Testis (tissue), 3 donors: ENCODE results near the gene DLG2. TPM values are rescaled to one million over a fixed set of nuclear protein-coding genes. Genes with fewer than 3 reads are reported as not detected.
"Not testable (repeated sequence)": the region's sequence is repeated elsewhere in the genome, so short reads cannot be mapped to it uniquely, and the experiment has no call there.

Experiments used
- DNase-seq: peaks from one replicate; pipeline ENCODE4 v3.0.0-alpha.2; 2019
- H3K27ac ChIP-seq, 2 donors: fragments of 200-600 bp; sonication (generic); one replicate each; pipeline ENCODE4 v1.5.1; 2019
- H3K27me3 ChIP-seq: fragments of 200-600 bp; sonication (generic); one replicate; pipeline ENCODE4 v1.5.1; 2019
- H3K36me3 ChIP-seq: fragments of 200-600 bp; sonication (generic); one replicate; pipeline ENCODE4 v1.5.1; 2017; ENCODE audit warnings: low read depth; ENCODE audit errors: missing control alignments
- H3K4me1 ChIP-seq: fragments of 200-600 bp; sonication (generic); one replicate; pipeline ENCODE4 v1.5.1; 2019
- H3K4me3 ChIP-seq, 2 donors: fragments of 200-600 bp; sonication (generic); one replicate each; pipeline ENCODE4 v1.5.1; 2017 to 2019
- H3K9me3 ChIP-seq: fragments of 200-600 bp; sonication (generic); one replicate; pipeline ENCODE4 v1.5.1; 2017
- CTCF ChIP-seq, 3 experiments: fragments of 450-650 bp in 2 of 3; fragments of 200-600 bp in 1 of 3; sonication (generic) in 1 of 3; IDR thresholded peaks; one replicate each; pipeline ENCODE4 v1.5.1; 2016 to 2019; ENCODE audit warnings: antibody characterized with exemption in 3 of 3, mild to moderate bottlenecking in 2 of 3, moderate library complexity in 1 of 3
- POLR2A ChIP-seq: fragments of 450-650 bp; IDR thresholded peaks from one replicate; pipeline ENCODE4 v1.6.1; 2017; ENCODE audit warnings: antibody characterized with exemption, mild to moderate bottlenecking, moderate library complexity
- WGBS, 2 donors: methylation state at CpG; one replicate each; pipeline ENCODE4 v1.1.5; 2018; 5-methylcytosine and 5-hydroxymethylcytosine counted together
- intact Hi-C: fragments of 100-400 bp; cut with DNase I; formaldehyde crosslinking; loops from one replicate; pipeline ENCODE4 v1.15.1; 2023; ENCODE audit warnings: low total_unique reads
- polyA plus RNA-seq: library from polyadenylated mRNA; stranded (reverse); fragments of 350-450 nt; fragmentation: Illumina TruSeq; extraction: RNeasy Lipid Tissue Mini Kit (QIAGEN cat#74804); gene quantifications from one replicate; pipeline ENCODE4 v1.2.3, GENCODE V29; 2014; ENCODE audit warnings: low read depth, low replicate concordance; ENCODE audit not compliant: insufficient read depth
- total RNA-seq, 2 donors: library from RNA; depleted of rRNA; stranded (reverse); fragments of >200 nt; gene quantifications; one replicate each; pipeline ENCODE4 v1.2.3, GENCODE V29; 2016

DLG2 gene
- total and polyA plus RNA-seq, 3 donors from 2014 or later, result 13.8 to 23.0 (median 14.1) TPM

- H3K27ac ChIP-seq, result no peak overlapping the region
- no peak overlapping the region for H3K4me3 ChIP-seq
- no peaks in the 10 kb centered on the region for H3K9me3 ChIP-seq
- H3K4me1 ChIP-seq, result no peaks in the 10 kb centered on the region
- H3K36me3 ChIP-seq, result no peaks in the 10 kb centered on the region
- H3K27me3 ChIP-seq, result no peaks in the 10 kb centered on the region
- intact Hi-C loops, result no loop called here
- no peak for DNase-seq
- 92% methylated on average over 3 of the region's 3 CpGs for WGBS, 2 donors
- no peak for TF ChIP-seq CTCF (IDR thresholded peaks at IDR 0.05)
- TF ChIP-seq POLR2A, result no peak
Measured at GRCh38 chr11:85620256-85620655, 6.9 kb downstream of the DLG2 start.

GRCh38 chr11:85619499-85619898 lies 7.6 kb downstream of the DLG2 start:
- Histone ChIP-seq H3K36me3 (no peaks in the 10 kb centered on the region), H3K4me1 (no peaks in the 10 kb centered on the region), H3K27ac (no peak overlapping the region), H3K9me3 (no peaks in the 10 kb centered on the region), H3K27me3 (no peaks in the 10 kb centered on the region), H3K4me3 (no peak overlapping the region)
- TF ChIP-seq CTCF (IDR thresholded peaks at IDR 0.05), result no peak
- intact Hi-C loops, result no loop called here
- no peak for DNase-seq
- 91% methylated on average over 6 of the region's 6 CpGs for WGBS, 2 donors

GRCh38 chr11:85611643-85612042 lies 15.5 kb downstream of the DLG2 start:
- intact Hi-C loops, H3K27ac ChIP-seq: not testable (repeated sequence)
- WGBS, 2 donors, result 88 to 95% methylated on average over 2 of the region's 2 CpGs

GRCh38 chr11:85609286-85609685 lies 17.9 kb downstream of the DLG2 start:
- 73 to 74% methylated on average over 2 of the region's 2 CpGs for WGBS, 2 donors
- H3K36me3 ChIP-seq, H3K4me1 ChIP-seq, H3K9me3 ChIP-seq, intact Hi-C loops, H3K4me3 ChIP-seq, H3K27me3 ChIP-seq, DNase-seq, H3K27ac ChIP-seq: not testable (repeated sequence)

More at GRCh38 chr11:85611643-85612042, 15.5 kb downstream of the DLG2 start:
- H3K4me3 ChIP-seq, DNase-seq, H3K27me3 ChIP-seq, H3K4me1 ChIP-seq, H3K9me3 ChIP-seq, H3K36me3 ChIP-seq: not testable (repeated sequence)

- DNase-seq, H3K27me3 ChIP-seq, intact Hi-C loops, H3K4me3 ChIP-seq, H3K9me3 ChIP-seq, H3K4me1 ChIP-seq, H3K27ac ChIP-seq, H3K36me3 ChIP-seq: not testable (repeated sequence)
Measured at GRCh38 chr11:85608621-85609020, 18.5 kb downstream of the DLG2 start.

GRCh38 chr11:85606237-85606636 lies 20.9 kb downstream of the DLG2 start:
- H3K27ac ChIP-seq, H3K27me3 ChIP-seq, DNase-seq, intact Hi-C loops, H3K9me3 ChIP-seq, H3K4me1 ChIP-seq, H3K4me3 ChIP-seq, H3K36me3 ChIP-seq: not testable (repeated sequence)
- WGBS, 2 donors, result 88 to 95% methylated on average over 3 of the region's 3 CpGs

GRCh38 chr11:85603220-85603619 lies 23.9 kb downstream of the DLG2 start:
- no peaks in the 10 kb centered on the region for H3K9me3 ChIP-seq
- intact Hi-C loops, result no loop called here
- WGBS, 2 donors, result 82 to 89% methylated on average over 4 of the region's 4 CpGs
- DNase-seq, result no peak
- no peaks in the 10 kb centered on the region for H3K27me3 ChIP-seq
- H3K4me1 ChIP-seq, result no peaks in the 10 kb centered on the region
- H3K36me3 ChIP-seq, result no peaks in the 10 kb centered on the region
- no peak overlapping the region for H3K27ac ChIP-seq
- TF ChIP-seq POLR2A (no peak), CTCF (IDR thresholded peaks at IDR 0.05) (no peak)
- H3K4me3 ChIP-seq, result no peak overlapping the region
